Epithelial cell of esophagus (primary cell): Measurements from ENCODE around the gene ARAP3.

ENCODE experiments used
- DNase-seq: peaks from one replicate; pipeline ENCODE4 v3.0.0; 2010; ENCODE audit warnings: low read depth
- H3K4me3 ChIP-seq: 2 replicates; pipeline ENCODE4 v1.5.1; 2011; ENCODE audit warnings: mild to moderate bottlenecking, low read length, control low read depth
- CTCF ChIP-seq: IDR thresholded peaks from 2 replicates; pipeline ENCODE4 v1.5.1; 2011; ENCODE audit warnings: low read depth, mild to moderate bottlenecking, low read length, control low read depth, inconsistent platforms; ENCODE audit not compliant: insufficient read depth; ENCODE audit errors: missing control alignments

Gene ARAP3

GRCh38 chr5:141609044-141609443 lies 73.0 kb downstream of the ARAP3 start:
- TF ChIP-seq CTCF, result no peak
- H3K4me3 ChIP-seq, result no peak overlapping the region
- no peak for DNase-seq

GRCh38 chr5:141608557-141608956 lies 73.5 kb downstream of the ARAP3 start:
- no peak for DNase-seq

GRCh38 chr5:141608046-141608445 lies 74.0 kb downstream of the ARAP3 start:
- no peak overlapping the region for H3K4me3 ChIP-seq
- no peak for DNase-seq
- no peak for TF ChIP-seq CTCF

More at GRCh38 chr5:141608557-141608956, 73.5 kb downstream of the ARAP3 start:
- H3K4me3 ChIP-seq, result no peak overlapping the region
- TF ChIP-seq CTCF, result no peak

- TF ChIP-seq CTCF, result no peak
- H3K4me3 ChIP-seq, result no peak overlapping the region
- peak; percentile 24 for DNase-seq
Measured at GRCh38 chr5:141605523-141606277, 76.3 kb downstream of the ARAP3 start.

GRCh38 chr5:141603923-141604717 lies 77.9 kb downstream of the ARAP3 start:
- DNase-seq, result peak; percentile 97
- no peak for TF ChIP-seq CTCF
- no peak overlapping the region for H3K4me3 ChIP-seq
